GM19395 (cell line): ENCODE measurements around the gene HBZ.
"Not testable (repeated sequence)": the region's sequence is repeated elsewhere in the genome, so short reads cannot be mapped to it uniquely, and the experiment has no call there.

Experiments used
- ATAC-seq: cut with Tn5 transposase; IDR thresholded peaks from one replicate; pipeline ENCODE4 v1.9.1; 2021; ENCODE audit warnings: mild to moderate bottlenecking, moderate library complexity; ENCODE audit not compliant: unreplicated experiment

Gene HBZ

GRCh38 chr16:152141-153128 is at the start of gene HBZ:
TSS of gene HBZ (plus strand) at chr16:152644. CDS start at chr16:152910, 266 bp downstream.
- ATAC-seq = no peak

GRCh38 chr16:104355-104754 is 48.1 kb upstream of the HBZ start:
- no peak for ATAC-seq

- no peak for ATAC-seq
Measured at GRCh38 chr16:104928-105327, 47.5 kb upstream of the HBZ start.

- ATAC-seq = no peak
Measured at GRCh38 chr16:105521-105920, 46.9 kb upstream of the HBZ start.

GRCh38 chr16:106623-107324 is 45.7 kb upstream of the HBZ start:
- no peak for ATAC-seq

- no peak for ATAC-seq
Measured at GRCh38 chr16:112153-112840, 40.1 kb upstream of the HBZ start.

GRCh38 chr16:114327-114726 is 38.1 kb upstream of the HBZ start:
- ATAC-seq = no peak

- no peak for ATAC-seq
Measured at GRCh38 chr16:116015-116414, 36.4 kb upstream of the HBZ start.

- no peak for ATAC-seq
Measured at GRCh38 chr16:117379-118365, 34.8 kb upstream of the HBZ start.

GRCh38 chr16:118857-119256 is 33.6 kb upstream of the HBZ start:
- ATAC-seq = no peak

- ATAC-seq = no peak
Measured at GRCh38 chr16:119295-119694, 33.1 kb upstream of the HBZ start.

- ATAC-seq = no peak
Measured at GRCh38 chr16:119835-120491, 32.5 kb upstream of the HBZ start.

GRCh38 chr16:120756-121155 is 31.7 kb upstream of the HBZ start:
- no peak for ATAC-seq

GRCh38 chr16:122361-122760 is 30.1 kb upstream of the HBZ start:
- no peak for ATAC-seq

GRCh38 chr16:123558-124350 is 28.7 kb upstream of the HBZ start:
- ATAC-seq = not testable (repeated sequence)

GRCh38 chr16:125011-125410 is 27.4 kb upstream of the HBZ start:
- no peak for ATAC-seq

GRCh38 chr16:129075-129474 is 23.4 kb upstream of the HBZ start:
- no peak for ATAC-seq

GRCh38 chr16:130533-131173 is 21.8 kb upstream of the HBZ start:
- ATAC-seq = no peak
